ENCODE data around the gene USP48.
"Not testable (repeated sequence)": the region's sequence is repeated elsewhere in the genome, so short reads cannot be mapped to it uniquely, and the experiment has no call there.

The USP48 gene

DNA sequence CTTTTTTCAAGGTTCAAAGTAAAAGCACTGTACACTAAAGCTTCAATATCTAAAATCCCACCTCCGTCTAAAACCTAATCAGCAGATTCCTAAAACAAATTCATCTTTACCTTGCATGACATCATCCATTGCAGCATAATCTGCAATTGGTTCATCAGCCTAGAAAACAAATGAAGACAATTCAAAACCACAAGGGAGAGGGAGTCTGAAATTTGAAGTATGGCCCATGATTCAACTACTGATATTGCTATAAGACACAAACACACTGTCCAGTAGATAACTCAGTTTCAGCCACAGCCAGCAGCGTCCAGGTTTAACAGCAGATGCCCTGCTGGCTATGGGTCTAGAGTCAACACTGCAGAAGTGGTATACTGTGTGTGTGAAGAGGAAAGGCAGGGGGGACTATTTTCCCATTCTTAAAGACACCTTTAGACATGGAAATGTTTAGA is 95.8 kb downstream of the USP48 start:
- DNase-seq, result no peak

- no peak for DNase-seq
Measured at GRCh38 chr1:21685946-21686678, 96.8 kb downstream of the USP48 start.

DNA sequence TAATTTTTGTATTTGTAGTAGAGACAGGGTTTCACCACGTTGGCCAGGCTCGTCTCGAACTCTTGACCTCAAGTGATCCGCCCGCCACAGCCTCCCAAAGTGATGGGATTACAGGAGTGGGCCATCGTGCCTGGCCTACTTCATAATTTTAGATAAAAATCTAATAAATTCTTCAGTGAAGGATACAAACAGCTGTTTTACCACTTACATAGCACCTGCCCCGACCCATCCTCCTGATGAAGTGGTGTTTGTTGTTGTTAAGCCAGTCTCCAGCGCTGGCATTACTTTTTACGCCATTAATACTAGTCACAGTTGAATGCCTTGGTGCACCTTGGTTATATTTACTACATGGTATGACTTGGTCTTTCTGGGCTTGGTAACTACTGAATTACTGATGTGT is 101.5 kb downstream of the USP48 start:
- no peak for DNase-seq

DNA sequence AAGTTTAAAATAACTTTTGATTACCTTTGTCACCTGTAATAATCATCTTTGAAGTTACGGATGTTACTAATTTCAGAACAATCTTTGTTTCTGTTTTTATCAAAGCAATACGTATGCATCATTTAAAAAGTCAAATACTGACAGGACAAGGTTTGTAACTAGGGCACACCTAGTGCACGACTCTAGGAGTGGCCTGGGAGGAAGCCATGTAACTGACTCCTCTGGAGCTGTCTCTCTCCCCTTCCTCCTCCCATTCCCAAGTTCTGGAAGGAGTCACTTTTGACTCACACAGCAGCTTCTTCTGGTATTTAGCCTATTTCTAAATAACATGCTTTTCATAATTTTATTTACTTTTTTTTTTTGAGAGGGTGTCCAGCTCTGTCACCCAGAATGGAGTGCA is 102.0 kb downstream of the USP48 start:
- no peak for DNase-seq

DNA sequence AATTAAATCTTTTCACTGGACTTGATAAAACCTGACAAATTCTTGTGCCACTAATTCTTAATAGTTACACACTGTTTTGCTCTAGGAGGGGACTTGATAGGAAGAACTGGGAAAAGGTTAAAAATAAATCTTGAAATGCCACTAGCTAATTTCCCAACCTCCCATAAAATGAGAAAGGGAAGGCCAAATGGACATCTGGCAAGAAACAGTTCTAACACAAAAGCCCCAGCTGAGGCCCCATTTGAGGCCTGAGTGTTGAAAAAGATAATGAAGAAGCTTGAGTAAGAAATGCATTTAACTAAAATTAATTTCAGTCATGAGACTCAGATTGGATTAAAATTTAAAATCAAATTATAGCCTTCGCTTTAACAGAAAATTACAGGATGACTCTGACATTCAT is 102.6 kb downstream of the USP48 start:
- DNase-seq, result no peak

- no peak for DNase-seq
Measured at GRCh38 chr1:21677168-21677567, 105.8 kb downstream of the USP48 start.

- DNase-seq, result no peak
Measured at GRCh38 chr1:21674957-21675356, 108.0 kb downstream of the USP48 start.

DNA sequence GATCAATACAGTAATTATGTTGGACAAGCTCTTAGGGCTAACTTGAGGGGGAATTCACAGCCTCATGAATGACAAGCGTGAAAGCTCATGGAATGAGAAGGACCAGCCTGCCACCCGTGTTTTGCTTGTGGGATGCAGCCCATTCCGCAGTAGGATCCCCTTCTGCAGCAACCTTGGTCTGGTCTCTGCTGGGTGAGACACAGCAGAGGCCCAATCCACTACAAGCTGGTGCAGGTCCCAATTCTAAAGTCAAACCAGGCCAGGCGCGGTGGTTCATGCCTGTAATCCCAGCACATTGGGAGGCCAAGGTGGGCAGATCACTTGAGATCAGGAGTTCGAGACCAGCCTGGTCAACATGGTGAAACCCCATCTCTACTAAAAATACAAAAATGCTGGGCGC is 109.1 kb downstream of the USP48 start:
- not testable (repeated sequence) for DNase-seq

- peak; percentile 72 for DNase-seq
Measured at GRCh38 chr1:21673277-21673780, 109.6 kb downstream of the USP48 start.

- DNase-seq, result no peak
Measured at GRCh38 chr1:21672478-21673276, 110.3 kb downstream of the USP48 start.

DNA sequence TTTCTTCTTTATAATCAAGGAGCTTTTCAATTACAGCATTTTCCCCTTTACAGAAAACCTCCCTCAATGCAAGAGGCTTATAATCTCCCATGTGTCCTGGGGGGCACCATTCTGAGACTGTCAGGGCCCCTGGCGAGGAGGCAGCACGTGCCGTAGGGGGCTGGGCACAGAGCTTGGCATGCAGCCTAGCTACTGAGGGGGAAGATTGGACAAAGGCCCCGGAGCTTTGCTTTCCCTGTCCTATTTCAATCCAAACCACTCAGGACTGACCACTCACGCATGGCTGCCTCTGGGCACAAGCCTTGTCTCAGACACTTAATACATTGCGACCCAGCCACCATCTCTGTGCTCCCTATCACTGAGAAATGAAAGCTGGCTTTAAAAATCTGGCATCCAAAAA is 111.0 kb downstream of the USP48 start:
- no peak for DNase-seq

GRCh38 chr1:21670956-21671902 is 111.7 kb downstream of the USP48 start:
- no peak for DNase-seq

GRCh38 chr1:21670059-21670881 is 112.7 kb downstream of the USP48 start:
- no peak for DNase-seq

DNA sequence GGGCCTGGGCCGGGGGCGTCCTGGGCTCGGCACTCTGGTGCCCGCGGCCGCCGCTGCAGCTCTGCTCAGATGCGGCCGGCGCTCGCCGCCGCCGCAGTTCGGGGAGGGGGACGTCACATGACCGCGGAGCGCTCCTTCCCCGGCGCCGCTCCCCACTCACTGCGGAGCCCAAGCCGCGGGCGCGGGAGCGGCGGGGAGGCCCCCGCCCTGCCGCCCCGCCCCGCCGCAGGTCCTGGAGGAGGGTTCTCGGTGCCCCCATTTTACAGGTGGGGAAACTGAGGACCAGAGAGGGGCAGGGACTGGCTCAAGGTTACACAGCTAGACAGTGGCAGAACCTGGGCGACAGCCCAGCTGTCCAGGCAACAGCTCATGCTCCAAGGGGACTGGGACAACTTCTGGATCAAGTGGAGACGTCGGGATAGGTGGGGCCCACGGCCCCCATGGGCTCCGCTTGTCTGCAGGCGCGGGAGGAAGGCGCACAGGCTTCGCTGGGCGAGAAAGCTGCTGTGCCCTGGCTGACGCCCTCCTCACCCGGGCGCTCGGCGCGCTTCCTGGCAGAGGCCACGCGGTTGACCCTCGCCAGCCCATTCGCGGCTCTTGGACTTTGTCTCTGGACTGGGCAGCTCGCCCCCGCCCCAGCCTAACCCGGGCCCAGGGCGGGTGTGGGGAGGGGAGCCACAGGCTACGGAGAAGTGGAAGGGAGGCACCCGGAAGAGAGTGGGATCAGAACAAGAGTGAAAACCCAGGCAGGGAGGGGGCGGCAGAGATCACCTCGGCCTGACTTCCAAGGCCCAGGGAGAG is 113.5 kb downstream of the USP48 start, which contains the start of gene RAP1GAP:
TSS of gene RAP1GAP (minus strand) at position 100 of the 801 bp plus-strand sequence. CDS start 49,325 bp downstream, outside the sequence.
- DNase-seq, result no peak

DNA sequence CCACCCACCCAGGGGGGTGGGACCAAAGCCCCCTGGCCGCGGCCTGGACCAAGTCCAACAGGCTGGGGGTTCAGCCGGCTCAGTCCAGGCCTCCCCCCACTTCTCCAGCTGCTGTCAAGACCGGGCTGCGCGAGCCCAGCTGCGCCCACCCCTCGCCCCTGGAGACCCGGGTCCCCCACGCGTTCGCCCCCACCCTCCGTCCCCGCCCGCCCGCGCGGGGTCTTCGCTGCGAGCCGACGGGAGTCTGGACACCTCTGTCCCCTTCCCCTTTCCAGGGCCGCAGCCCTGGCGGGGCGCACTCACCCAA is 114.0 kb downstream of the USP48 start:
- no peak for DNase-seq

DNA sequence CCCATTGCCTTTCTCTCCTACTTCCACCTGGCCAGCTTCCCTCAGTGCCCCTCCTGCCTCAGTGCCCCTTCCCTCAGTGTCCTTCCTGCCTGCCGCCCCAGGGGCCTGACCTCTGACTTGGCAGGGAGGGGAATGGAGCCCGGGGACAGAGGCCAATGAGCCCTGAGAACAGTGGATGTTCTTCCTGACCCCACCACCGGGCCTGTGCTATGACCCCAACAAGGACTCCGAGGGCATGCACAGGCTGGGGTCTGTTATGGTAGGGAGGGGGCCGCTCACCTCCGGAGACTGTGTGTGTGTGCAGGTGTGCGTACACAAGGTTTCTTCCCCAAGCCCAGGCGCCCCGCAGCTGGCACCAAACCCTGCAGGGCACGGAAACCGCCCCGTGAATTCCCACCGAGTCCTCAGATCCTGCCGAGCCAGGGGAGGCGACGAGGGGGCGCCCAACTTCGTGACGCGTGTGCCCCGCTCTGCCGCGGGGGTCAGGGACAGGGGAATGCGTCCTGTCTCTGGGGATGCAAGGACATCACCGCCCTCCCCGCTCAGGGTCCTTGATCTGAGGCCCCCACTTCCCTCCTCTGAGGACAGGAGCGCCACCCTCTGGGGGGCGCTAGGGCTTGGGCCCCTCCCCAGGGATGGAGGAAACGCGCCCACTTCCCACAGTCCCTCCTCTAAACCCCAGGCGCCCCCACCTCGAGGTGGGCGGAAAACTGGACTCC is 114.6 kb downstream of the USP48 start:
- DNase-seq, result no peak

DNA sequence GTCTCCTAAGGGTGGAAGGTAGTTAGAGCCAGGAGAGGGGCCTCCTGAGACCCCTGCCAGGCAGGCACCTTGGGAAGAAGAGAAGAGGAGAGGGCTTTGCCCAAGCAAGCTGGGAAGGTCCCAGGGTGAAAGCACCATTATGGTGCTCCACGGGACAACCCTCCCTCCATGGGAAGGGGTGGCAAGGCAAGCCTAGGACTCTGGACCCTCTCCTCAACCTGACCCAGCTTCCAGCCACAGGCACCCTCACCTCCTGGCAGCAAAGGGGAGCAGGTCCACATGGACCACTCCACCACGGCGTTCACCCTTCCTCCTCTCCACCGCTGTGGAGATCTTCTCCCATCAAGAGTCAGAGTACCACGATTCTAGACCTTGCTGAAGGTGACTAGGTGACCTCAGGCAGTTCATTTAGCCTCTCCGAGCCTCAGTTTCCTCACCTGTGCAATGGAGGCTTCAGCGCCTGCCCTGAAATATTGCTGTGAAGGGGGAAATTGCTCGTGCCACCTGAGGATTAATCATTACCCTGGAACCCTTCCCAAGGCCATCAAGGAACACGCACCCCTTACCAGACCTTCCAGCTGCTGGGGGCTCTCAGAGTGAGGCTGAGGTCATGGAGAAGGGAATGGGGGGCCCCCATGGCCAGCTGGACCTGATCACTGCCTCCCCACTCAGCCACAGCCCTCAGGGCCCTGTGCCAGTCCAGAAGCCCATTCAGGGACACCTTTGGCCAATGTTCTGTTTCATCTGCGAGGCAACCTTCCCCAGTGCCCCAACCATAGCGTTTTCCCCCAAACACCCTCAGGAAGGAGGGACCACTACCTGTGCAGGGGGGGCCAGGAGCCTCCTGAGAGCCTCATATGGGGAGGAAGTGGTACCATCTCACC is 115.4 kb downstream of the USP48 start:
- no peak for DNase-seq

DNA sequence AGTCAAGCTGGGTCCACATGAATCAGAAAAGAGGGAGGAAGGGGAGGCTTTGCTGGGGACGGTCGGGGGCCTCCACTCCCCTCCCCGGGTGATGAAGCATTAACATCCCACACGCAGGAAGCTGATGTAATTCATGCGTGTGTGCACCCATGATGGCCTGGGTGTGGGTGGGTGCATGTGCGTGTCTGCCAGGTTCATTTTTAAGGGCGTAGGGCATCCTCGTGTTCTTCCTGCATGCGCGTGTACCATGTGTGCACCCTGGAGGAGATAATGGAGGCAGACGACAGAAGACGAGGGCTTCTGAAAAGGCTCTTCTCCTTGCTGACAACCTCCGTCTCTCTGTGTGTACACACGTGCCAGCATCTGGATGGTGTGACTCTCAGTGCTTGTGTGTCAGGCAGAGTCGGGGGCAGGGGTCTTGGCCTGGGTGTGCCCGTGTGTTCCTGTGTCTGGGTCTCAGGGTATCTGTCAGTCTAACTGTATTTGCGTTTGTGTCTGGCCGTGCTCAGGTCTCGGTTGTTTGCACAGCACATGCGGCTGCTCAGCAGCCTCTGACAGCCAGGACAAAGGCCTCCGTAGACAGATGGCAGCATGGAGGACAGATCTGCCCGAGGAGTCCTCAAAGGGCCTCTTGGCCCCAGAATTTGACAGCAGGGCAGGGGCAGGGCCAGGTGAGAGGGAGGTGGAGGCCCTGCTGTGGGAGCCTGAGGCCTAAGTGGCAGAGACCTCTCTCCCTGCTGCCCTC is 116.2 kb downstream of the USP48 start:
- DNase-seq, result no peak
